ENCODE data around the gene TAB2. TPM values are rescaled to one million over a fixed set of nuclear protein-coding genes. Genes with fewer than 3 reads are reported as not detected.
A peak's percentile ranks its signal among the peaks of the same experiment; 100 is the strongest.

Gene TAB2
- total and polyA plus RNA-seq, 2 of the 8 experiments (the other 6 are each of a cell fraction or from before 2014, with no cell fraction given), result 40.4 to 63.0 TPM

DNA sequence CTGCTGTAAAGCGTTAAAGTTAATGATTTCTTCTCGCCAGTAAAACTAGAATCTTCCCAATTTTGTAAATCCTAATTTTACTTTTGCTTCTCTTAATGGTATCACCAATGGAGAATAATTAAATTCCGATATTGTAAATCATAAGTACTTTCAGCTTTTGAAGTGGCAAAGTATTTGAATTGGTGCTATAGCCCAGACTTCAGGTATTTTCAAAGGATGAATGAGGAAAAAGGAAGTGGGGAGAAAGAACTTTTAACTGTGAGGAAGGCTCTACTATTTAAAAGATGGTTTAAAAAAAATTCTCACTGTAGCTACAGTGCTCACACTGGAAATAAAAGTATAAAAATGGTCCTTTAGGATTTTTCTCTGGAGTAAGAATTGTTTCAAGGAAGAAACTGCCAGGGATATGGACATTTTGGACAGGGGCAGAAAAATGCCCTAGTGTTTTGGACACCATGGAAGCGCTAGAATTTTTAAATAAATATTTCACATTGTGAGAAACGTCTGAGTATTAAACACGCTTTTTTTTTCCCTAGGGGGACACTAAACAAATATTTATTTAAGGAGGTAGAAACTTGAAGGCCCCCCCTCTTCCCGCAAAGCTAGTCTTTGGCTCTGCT lies 1.3 kb upstream of the TAB2 start:
- no peak overlapping the region for H2BK20ac ChIP-seq (ENCODE audit: low read length)
- H3K4ac ChIP-seq (replicated peaks; ENCODE audit: insufficient read length, low read depth, low read length), result no peak overlapping the region
- H3K14ac ChIP-seq (ENCODE audit: insufficient read length), result no peak overlapping the region
- H4K5ac ChIP-seq (ENCODE audit: insufficient read length, low read depth, low read length), result no peak overlapping the region
- H3K79me1 ChIP-seq (ENCODE audit: low read depth, low read length), result no peaks in the 10 kb centered on the region
- H3K4me3 ChIP-seq (ENCODE audit: extremely low read depth in 1 of 4, insufficient read depth in 2 of 4, low read depth in 3 of 4, low read length in 4 of 4), result peak overlapping the region; percentile 62 to 93 (median 74)
- no peak overlapping the region for H3K23ac ChIP-seq (ENCODE audit: insufficient read length)
- peaks cover 11 to 30% of the 10 kb centered on the region in 2 experiments for H3K79me2 ChIP-seq (ENCODE audit: control insufficient read depth in 1 of 2, insufficient read depth in 2 of 2, low read length in 2 of 2)
- H2BK15ac ChIP-seq (ENCODE audit: low read length), result no peak overlapping the region
- TF ChIP-seq SIRT6 (IDR thresholded peaks at IDR 0.05; ENCODE audit: low read length), result no peak
- TF ChIP-seq SP4 (IDR thresholded peaks at IDR 0.05; ENCODE audit: low read length), result 0 out of 2 replicates have a peak, but pooled peaks have one; percentile 1
- no peak overlapping the region for H2AK5ac ChIP-seq (ENCODE audit: low read depth, low read length)
- peak overlapping the region; percentile 66 to 68 for H3K4me2 ChIP-seq (ENCODE audit: insufficient read depth in 1 of 2, low read depth in 2 of 2, low read length in 2 of 2)
- 0 out of 2 replicates have a peak overlapping the region, but pooled peaks have one; percentile 65 for H3K18ac ChIP-seq (ENCODE audit: extremely low read depth, low read length)
- FAIRE-seq, result no peak
- H3K4me1 ChIP-seq (replicated peaks in 1 of 4; ENCODE audit: control insufficient read depth in 3 of 4, insufficient read depth in 4 of 4, low read length in 3 of 4), result peaks cover 0 to 2% (median 0%) of the 10 kb centered on the region in 4 experiments; a peak in 3 of 7 replicates
- H2AFZ ChIP-seq (ENCODE audit: low read length), result no peak overlapping the region
- no peak overlapping the region for H2BK120ac ChIP-seq (replicated peaks; ENCODE audit: low read depth, low read length)
- H2BK5ac ChIP-seq (ENCODE audit: low read depth, low read length), result no peak overlapping the region
- H3K27me3 ChIP-seq (replicated peaks in 1 of 4; ENCODE audit: control insufficient read depth in 3 of 4, extremely low read depth in 1 of 4, insufficient read depth in 3 of 4, low read length in 3 of 4), result no peaks in the 10 kb centered on the region
- H3K36me3 ChIP-seq (ENCODE audit: control insufficient read depth in 2 of 4, insufficient read depth in 4 of 4, low read length in 3 of 4), result no peaks in the 10 kb centered on the region
- no peak overlapping the region for H3K56ac ChIP-seq (replicated peaks; ENCODE audit: insufficient read length, low read depth, low read length)
- no peak overlapping the region for H3K27ac ChIP-seq (ENCODE audit: low read depth, low read length)
- H4K8ac ChIP-seq (ENCODE audit: extremely low read depth, insufficient read depth, low read length), result no peak overlapping the region
- peak overlapping the region in 3 of 4 experiments; percentile 77 to 89 (median 78); a peak in 6 of 7 replicates for H3K9ac ChIP-seq (replicated peaks in 1 of 4; ENCODE audit: extremely low read depth in 1 of 4, low read depth in 3 of 4, low read length in 3 of 4)
- ChIA-PET POLR2A (ENCODE audit: partially characterized antibody) (interaction anchor here (0.6 to 2.7 kb wide), 9 partner anchors 9 to 205 kb away, joined by 3 to 10 read pairs (median 4); no protein-coding TSS in a partner anchor), CTCF (ENCODE audit: partially characterized antibody) (interaction anchor here (0.7 to 1.4 kb wide), 4 partner anchors 9 to 198 kb away, joined by 3 to 4 read pairs (median 3); no protein-coding TSS in a partner anchor)
- 39% methylated on average over 7 of the region's 7 CpGs; no CpG with 5 or more reads in 1 of the 2 experiments for WGBS, 2 experiments (ENCODE audit: extremely low coverage in 1 of 2, insufficient coverage in 1 of 2, insufficient read length in 1 of 2, insufficient replicate concordance in 2 of 2, low coverage in 1 of 2, low lambda C conversion rate in 2 of 2, missing lambda C conversion rate in 1 of 2)
- no peak overlapping the region for H2BK12ac ChIP-seq (ENCODE audit: low read depth, low read length)
- no peak overlapping the region for H4K91ac ChIP-seq (replicated peaks; ENCODE audit: insufficient read length, low read length)
- no peaks in the 10 kb centered on the region for H3K9me3 ChIP-seq (ENCODE audit: insufficient read depth in 2 of 2, low read depth in 1 of 2, low read length in 1 of 2)
- peaks cover 3 to 7% of the 10 kb centered on the region in 2 experiments for H4K20me1 ChIP-seq (replicated peaks in 1 of 2; ENCODE audit: control insufficient read depth in 1 of 2, insufficient read depth in 2 of 2, low read length in 2 of 2)
- peaks cover 3% of the 10 kb centered on the region; the same call in 1 of the 2 replicates for H3K23me2 ChIP-seq (ENCODE audit: low read depth, low read length)
- DNase-seq (ENCODE audit: low read depth in 1 of 2, low spot score in 2 of 2), result no peak
